NT2/D1 (cell line): Measurements from ENCODE around the gene TFAP2D.

Experiments
- DNase-seq: peaks from one replicate; pipeline ENCODE4 v3.0.0-alpha.2; 2011; ENCODE audit warnings: low read depth, low spot score
- H3K27me3 ChIP-seq: 2 replicates; pipeline ENCODE4 v1.6.0; 2011; ENCODE audit warnings: mild to moderate bottlenecking; ENCODE audit not compliant: insufficient read length, insufficient read depth
- H3K36me3 ChIP-seq: 2 replicates; pipeline ENCODE4 v1.6.1; 2011; ENCODE audit warnings: mild to moderate bottlenecking, low read length, mixed read lengths; ENCODE audit not compliant: insufficient read depth, insufficient read length
- H3K4me1 ChIP-seq: 2 replicates; pipeline ENCODE4 v1.5.1; 2011; ENCODE audit not compliant: insufficient read depth, insufficient read length
- H3K4me3 ChIP-seq: 2 replicates; pipeline ENCODE4 v1.5.1; 2011; ENCODE audit warnings: low read depth; ENCODE audit not compliant: insufficient read length
- H3K9ac ChIP-seq: 2 replicates; pipeline ENCODE4 v1.6.0; 2011; ENCODE audit warnings: low read depth; ENCODE audit not compliant: insufficient read length
- H3K9me3 ChIP-seq: 2 replicates; pipeline ENCODE4 v1.5.1; 2011; ENCODE audit warnings: mild to moderate bottlenecking, low read length; ENCODE audit not compliant: insufficient read depth
- SUZ12 ChIP-seq: IDR thresholded peaks from 2 replicates; pipeline ENCODE4 v1.6.1; 2011; ENCODE audit not compliant: insufficient read length, insufficient read depth; ENCODE audit errors: extremely low read depth
- YY1 ChIP-seq: IDR thresholded peaks from 2 replicates; pipeline ENCODE4 v1.6.1; 2011; ENCODE audit not compliant: insufficient read length, insufficient read depth
- ZNF274 ChIP-seq: IDR thresholded peaks from 2 replicates; pipeline ENCODE4 v1.6.1; 2011; ENCODE audit warnings: mild to moderate bottlenecking, low read depth, low read length

Gene TFAP2D

DNA sequence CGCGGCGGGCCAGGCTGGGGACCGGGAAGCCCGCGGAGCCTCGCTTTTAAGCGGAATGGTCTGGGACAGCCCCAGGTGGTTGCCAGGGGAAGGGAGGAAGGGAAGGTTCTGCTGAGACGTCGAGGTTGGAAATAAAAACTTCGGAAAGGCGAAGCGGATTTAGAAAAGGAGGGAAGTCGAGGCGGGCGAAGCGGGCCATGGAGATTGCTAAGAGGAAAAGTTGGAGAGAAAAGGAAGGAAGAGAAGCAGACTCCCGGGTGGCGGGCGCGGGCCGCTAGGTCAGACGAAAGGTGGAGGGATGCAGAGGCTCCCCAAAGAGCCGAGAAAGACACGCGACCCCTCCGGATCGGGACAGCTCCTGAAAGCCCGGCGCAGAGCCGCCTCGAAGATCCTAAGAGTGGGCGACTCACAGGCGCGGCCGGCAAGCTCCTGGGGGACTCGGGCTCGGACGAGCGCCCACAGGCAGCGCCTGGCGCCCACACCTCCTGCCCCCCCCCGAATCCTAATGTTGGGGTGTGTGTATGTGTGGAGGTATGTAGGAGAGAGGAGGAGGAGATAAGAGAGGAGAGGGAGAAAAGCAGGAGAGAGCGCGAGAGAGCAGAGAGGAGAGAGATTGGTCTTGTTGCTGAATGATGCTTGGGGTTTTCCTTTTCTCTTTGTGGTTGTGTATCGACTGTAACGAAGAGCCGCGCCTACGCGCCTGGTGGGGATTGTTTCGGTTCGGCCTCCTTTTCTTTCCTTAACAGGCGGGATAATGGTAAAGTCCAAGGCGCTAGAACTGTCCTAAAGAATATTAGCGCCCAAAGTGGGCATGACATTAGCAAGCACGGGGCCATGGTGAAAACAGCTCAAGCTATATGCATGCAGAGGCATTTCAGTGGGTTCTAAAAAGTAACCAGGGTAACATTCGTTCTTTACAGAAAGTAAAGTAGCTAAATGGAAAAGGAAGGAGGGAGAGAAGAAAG, 106.9 kb downstream of the TFAP2D start:
- Histone ChIP-seq H3K27me3 (peaks cover 94% of the 10 kb centered on the region), H3K4me3 (peak overlapping the region; percentile 32), H3K4me1 (peaks cover 4% of the 10 kb centered on the region), H3K36me3 (no peaks in the 10 kb centered on the region), H3K9ac (peak overlapping the region; percentile 32), H3K9me3 (no peaks in the 10 kb centered on the region)
- no peak for DNase-seq
- TF ChIP-seq ZNF274 (no peak), SUZ12 (peak; percentile 72), YY1 (no peak)

DNA sequence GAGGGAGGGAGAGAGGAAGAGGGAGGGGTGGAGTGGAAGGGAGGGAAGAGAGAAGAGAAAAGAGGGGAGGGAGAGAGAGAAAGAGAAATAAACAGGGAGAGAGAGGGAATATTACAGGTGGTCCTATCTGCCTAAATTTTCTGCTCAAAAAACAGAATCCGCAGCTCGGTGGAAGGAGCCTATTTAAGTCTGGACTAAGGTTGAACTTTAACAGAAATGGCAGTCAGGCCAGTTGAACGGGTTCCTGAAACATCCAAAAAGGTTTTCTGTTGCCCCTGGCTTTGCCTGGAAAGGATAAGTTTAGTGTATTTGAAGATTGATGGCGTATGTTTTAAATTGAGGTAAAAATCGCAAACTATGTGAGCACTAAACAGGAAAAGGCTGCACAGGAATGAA, 107.5 kb downstream of the TFAP2D start:
- peaks cover 91% of the 10 kb centered on the region for H3K27me3 ChIP-seq
- H3K4me3 ChIP-seq = no peak overlapping the region
- H3K36me3 ChIP-seq = no peaks in the 10 kb centered on the region
- no peak overlapping the region for H3K9ac ChIP-seq
- no peak for DNase-seq
- no peaks in the 10 kb centered on the region for H3K9me3 ChIP-seq
- peaks cover 4% of the 10 kb centered on the region for H3K4me1 ChIP-seq
- TF ChIP-seq ZNF274 = no peak
- TF ChIP-seq SUZ12 = no peak
- no peak for TF ChIP-seq YY1

DNA sequence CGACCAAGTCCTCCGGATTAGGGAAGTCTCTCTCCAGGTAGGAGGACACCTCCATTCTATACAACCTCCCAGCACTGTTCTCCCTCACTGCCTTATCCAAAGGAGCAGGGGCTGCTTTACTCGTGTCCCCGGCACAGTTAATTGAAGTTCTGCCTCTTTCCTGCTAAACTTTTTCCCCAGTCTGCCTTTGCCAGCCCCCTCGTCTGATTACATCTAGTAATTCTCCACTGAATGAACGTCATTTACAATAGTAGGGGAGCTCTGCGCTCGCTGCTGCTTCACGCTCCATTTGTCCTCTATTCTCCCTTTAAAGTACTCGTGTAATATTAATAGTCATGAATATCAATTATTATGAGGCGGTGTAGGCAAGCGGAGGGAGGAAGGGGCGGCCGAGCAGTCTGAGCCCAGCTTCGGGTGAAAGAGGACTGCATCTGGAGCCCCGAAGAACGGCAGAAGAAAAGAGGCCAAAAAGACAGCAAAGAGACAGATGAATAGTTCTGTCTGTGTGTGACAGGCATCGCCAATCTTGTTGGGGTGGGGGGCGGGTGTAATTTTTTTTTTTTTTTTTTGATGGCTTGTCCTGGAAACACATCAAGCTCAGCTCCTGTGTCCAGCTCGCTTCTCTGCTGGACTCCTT, 108.2 kb downstream of the TFAP2D start:
- H3K27me3 ChIP-seq = peaks cover 97% of the 10 kb centered on the region
- H3K9ac ChIP-seq = no peak overlapping the region
- peak; percentile 54 for TF ChIP-seq SUZ12
- no peak for TF ChIP-seq YY1
- no peak for DNase-seq
- H3K4me1 ChIP-seq = peaks cover 4% of the 10 kb centered on the region
- H3K9me3 ChIP-seq = no peaks in the 10 kb centered on the region
- no peak overlapping the region for H3K4me3 ChIP-seq
- H3K36me3 ChIP-seq = no peaks in the 10 kb centered on the region

DNA sequence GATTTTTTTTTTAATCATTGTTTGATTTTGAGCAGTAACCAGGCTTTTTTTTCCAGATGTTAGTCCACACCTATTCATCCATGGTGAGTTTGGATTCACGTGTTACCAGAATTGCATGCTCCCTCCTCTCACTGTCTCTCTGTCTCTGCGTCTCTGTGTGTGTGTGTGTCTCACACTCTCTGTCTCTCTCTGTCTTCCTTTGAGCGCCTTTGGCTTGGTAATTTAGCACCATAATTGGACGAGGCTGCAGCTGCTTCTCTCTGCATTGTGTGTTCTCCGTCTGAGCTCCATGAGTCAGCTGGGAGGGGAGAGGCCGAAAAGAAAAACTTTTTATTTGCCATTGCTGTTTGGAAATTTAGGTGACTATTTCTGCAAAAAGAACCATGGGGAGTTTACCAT, 108.8 kb downstream of the TFAP2D start:
- no peak for TF ChIP-seq SUZ12
- no peak for TF ChIP-seq ZNF274
- no peak for TF ChIP-seq YY1
- Histone ChIP-seq H3K4me3 (no peak overlapping the region), H3K4me1 (peaks cover 4% of the 10 kb centered on the region), H3K9me3 (no peaks in the 10 kb centered on the region), H3K9ac (no peak overlapping the region), H3K27me3 (peaks cover 97% of the 10 kb centered on the region), H3K36me3 (no peaks in the 10 kb centered on the region)
- DNase-seq = no peak
